Left ventricle myocardium superior (tissue), 1 donor: ENCODE measurements around the gene SH3GL2. TPM values are rescaled to one million over a fixed set of nuclear protein-coding genes. Genes with fewer than 3 reads are reported as not detected.

Experiments
- ATAC-seq: fragments of 200-7000 bp; cut with Tn5 transposase; one replicate; pipeline ENCODE4 v1.9.1; 2020; ENCODE audit warnings: mild to moderate bottlenecking, moderate library complexity
- DNase-seq: peaks from one replicate; pipeline ENCODE4 v3.0.0-alpha.2; 2020
- intact Hi-C: fragments of 100-400 bp; cut with micrococcal nuclease; formaldehyde crosslinking; loops from one replicate; pipeline ENCODE4 v1.11.0; 2022
- total RNA-seq: library from RNA; stranded (reverse); fragmentation: NEBNext Ultra II Directional; extraction: Animal tissue kit (Norgen Biotek cat#: 25700); gene quantifications from one replicate; pipeline ENCODE4 v1.2.1, GENCODE V29; 2021
- donor health status: DM: no; HTN: yes; CAD: no; lungs with severe emphysema.

SH3GL2 gene
- total RNA-seq, 1 donor from 2014 or later = 3.1 TPM

DNA sequence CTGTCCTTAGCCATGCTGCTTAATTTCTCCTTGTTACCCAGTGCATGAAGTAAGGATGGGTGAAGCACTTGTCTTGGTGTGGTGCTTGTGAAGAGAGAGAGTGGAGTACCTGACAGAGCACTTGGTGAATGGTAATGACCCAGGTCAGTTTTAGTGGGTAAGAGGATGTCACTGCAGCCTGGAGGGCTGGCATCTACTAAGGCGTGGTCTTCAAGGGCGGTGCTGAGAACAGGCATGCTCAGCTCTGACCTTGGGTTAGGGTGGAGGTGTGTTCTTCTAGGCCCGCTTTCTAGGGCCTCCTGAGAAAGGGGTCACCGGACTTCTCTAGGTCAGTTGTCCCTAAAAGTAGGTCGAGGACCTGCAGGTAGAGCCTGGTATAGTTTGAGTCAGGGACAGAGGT lies 25.7 kb downstream of the SH3GL2 start:
- ATAC-seq (no peak), DNase-seq (no peak)
- intact Hi-C loops = no loop called here

DNA sequence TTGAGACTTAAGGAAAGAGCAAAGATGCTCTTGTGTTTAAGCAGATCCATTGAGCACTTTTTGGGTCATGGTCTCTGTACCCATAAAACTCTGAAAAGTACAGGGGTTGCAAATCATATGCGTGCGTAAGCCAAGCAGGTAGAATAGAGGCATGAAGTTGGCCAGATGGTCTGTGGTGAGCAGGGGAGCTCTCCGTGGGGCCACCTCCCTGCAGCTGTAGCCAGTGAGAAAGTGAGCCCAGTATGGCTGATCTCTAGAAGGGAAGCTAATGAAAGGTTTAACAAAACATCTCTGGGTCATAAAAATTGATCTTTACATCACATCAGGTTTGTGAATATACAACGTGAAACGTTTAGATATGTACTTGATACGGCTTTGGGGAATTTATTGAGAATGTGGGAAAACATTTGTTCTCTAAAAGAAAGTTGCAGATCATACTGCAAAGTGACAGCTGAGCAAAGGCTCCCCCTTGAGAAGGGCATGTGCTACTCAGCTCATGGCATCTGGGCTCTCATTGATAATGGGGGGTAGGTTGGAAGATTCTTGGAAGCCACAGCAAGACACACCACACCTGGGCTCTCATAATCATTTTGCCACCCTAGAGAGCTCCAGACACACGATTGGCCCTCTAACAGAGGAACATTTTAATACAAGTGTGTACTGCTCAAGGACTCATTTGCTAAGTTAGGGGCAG lies 30.6 kb downstream of the SH3GL2 start:
- DNase-seq (no peak), ATAC-seq (no peak)
- intact Hi-C loops = no loop called here

DNA sequence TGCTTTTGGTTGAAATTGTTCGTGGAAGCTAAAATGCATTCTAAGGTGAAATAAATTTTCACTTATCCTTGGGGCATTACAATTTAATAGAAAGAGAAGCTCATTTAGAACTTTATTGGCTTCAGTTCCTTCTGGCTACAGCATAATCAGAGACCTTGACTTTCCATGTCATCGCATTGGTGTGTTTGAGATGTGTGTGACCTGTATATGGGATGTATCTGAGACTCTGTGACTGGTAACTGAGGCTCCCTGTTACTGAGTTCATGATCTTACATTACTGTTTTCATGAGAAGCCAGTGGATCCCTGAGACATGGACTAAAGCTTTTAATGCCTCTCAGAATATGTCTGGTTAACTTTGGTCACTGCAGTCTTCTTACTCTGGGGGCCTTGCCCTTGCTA lies 32.5 kb downstream of the SH3GL2 start:
- intact Hi-C loops = no loop called here
- no peak for DNase-seq
- ATAC-seq = peak; percentile 92

DNA sequence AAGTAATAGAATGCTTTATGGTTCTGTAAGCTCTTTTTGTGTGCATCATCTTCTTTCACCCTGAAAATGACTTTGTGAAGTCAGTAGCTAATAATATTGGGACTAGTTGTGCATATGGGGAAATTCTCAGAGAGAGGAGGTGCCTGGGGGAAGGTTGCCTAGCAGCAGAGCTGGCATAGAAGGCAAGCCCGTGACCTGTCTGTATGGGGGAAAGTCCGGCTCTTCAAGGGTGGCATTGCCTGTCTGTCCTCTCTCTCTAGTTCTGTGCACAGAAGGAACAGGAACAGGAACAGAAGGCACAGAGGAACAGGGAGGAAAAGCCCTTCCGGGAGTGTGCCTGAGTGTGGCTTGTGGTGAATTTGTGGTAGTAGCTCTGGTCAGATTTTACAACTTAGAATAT lies 33.1 kb downstream of the SH3GL2 start:
- DNase-seq = no peak
- ATAC-seq = peak; percentile 83
- intact Hi-C loops = no loop called here

DNA sequence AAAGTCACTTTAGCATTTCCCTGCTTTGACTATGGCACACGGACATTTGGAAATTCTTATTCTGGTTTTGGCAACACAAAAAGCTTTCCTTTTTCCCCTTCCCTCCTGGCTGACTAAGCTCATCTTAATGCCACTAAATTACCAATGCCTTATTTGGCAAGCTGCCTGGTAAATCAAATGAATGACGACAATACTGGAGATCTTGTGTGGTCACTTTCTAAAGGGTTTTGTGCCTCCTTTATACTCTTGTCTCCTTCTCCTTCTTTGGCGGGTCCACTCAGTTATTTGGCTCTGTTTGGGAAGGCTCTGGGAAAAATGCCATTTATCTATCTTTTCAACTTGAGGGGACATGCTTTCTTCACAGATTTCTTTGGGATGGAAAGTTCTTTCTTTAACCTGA lies 34.9 kb downstream of the SH3GL2 start:
- intact Hi-C loops = no loop called here
- DNase-seq (no peak), ATAC-seq (no peak)

DNA sequence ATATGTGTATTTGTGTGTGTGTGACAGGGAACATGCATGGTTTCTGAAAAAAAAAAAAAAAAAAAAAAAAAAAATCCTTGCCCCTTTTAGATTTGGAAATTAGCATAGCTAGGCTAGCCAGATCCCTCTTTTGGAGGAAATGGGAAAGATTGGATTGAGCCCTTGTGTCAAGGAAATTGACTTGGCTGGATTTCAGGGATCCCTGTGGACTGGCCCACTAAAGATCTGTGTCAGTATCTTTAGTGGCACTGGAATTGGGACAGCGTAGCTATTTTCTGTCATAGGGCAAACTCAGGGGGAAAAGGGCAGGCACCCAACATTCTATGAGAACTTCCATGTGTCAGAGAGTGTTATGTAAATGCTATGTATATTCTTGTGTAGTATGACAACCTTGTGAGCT lies 35.4 kb downstream of the SH3GL2 start:
- intact Hi-C loops = no loop called here
- no peak for DNase-seq
- ATAC-seq = no peak

DNA sequence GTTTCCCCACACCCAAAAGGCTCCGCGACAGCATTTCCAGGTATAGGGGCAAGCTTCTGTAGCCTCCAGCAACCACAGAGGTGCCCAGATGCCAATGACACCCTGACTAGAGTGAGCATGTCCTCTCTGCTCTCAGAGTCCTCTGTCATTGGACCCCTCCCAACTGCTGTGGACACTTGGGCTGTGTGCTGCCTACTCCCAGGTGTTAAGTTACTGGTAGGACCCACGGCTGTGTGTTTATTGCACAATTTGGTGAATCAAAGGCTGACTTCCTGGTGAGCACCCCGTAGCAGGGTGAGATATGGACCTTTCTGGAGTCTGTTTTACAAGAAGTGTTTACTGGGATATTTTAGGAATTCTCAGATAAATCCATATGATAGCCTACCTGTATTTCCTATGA lies 36.0 kb downstream of the SH3GL2 start:
- DNase-seq (no peak), ATAC-seq (peak; percentile 21)
- intact Hi-C loops = no loop called here

DNA sequence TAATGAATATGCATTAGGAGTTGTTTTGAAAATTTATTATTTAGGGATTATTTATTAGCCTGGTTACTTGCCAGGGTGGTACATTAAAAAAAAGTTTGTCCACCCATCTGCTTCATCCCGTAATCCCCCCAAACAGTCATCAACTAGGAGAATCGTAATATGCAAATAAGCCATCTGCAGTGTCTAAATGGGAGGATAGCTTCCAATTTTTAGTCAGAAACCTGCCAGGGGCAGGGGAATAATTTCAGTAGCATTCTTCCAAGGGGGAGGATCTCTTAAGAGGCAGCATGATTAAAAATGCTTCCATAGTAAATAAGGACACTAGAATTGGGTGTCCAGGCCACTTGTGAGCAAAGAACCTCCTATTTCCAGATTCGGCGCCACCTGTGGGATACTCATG lies 43.3 kb downstream of the SH3GL2 start:
- intact Hi-C loops = no loop called here
- DNase-seq = no peak
- ATAC-seq = no peak

DNA sequence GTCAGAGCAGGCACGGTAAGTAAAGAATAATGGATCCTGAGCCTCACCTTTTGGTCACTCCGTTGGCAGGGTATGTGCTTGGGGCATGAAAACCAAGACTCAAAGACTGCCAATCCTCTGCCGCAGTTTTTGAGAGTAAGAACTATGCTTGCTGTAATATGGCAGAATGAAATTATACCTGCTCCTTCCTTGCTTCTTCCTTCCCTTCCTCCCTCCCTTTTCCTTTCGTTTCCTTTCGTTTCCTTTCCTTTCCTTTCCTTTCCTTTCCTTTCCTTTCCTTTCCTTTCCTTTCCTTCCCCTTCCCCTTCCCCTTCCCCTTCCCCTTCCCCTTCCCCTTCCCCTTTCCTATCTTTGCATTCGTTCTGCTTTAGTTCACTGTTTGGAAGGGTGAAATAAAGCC lies 43.9 kb downstream of the SH3GL2 start:
- intact Hi-C loops = no loop called here
- ATAC-seq (no peak), DNase-seq (no peak)

DNA sequence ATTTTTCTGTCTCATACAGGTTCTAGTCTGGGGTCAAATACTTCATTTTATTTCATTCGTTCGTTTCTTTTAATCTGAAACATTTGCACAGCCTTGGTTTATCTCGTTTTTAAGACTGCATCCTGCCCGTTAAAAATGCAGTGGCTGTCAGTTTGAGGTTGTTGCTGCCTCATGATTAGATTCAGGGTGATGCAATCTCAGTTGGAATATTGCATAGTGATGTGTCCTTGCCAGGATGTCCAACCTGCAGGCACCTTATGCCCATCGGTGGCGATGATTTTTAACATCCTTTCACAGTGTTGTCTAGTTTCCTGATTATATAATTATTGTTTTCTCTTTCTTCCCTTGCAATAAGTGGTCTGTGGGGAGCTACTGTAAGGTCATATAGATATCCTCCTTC lies 45.1 kb downstream of the SH3GL2 start:
- ATAC-seq = no peak
- intact Hi-C loops = no loop called here
- no peak for DNase-seq

DNA sequence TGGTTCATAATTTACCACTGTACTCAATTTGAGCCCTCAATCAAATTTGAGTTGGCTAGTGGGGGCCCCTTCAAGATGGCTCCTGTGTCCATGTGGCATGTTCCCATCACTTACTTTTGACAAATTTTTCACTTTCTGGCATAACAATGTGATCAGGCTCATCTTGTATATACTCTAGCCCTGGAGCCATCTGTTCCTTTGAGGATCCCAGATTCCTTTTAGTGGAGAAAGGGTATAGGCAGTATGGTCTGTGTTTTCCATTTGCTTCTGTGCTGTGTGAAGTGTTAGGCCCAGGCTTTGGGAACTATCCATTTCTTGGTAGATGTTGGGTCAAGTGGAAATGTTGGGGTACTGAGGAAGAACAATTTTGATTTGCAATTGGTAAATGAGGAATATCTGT lies 45.7 kb downstream of the SH3GL2 start:
- DNase-seq (no peak), ATAC-seq (no peak)
- intact Hi-C loops = no loop called here

DNA sequence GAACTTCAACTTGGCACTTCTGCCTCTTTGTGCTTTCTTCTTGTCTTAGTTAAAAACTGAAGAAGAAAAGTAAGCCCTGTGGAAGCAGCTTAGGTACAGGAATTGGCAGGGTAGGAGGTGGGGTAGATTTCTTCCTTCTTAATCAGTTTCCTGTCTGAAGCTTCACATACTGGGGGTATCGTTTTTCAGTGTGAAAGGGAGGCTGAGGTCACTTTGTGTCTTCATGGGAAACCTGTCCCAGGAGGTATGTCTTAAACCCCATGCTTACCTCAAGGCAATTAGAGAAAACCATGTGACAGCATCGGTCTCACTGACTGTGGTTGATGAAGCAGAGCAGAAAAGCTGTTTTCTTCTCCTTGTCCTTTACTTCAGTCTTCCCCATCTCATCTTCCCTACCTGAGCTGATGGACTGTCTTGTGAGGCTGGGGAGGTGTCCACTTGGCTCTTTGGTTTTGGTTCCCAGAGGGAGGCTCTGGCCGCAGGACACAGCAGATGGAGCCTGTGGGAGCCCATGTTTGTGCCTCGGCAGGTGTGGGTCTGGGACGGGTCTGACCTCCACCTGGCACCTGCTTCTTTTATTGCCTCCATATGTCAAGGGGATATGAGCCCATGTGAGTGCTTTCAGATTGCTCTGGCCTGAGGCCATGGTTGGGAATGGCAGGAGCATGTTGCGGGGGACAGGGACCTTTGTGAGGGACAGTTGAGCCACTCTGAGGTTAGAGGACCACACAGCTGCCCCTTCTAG lies 47.0 kb downstream of the SH3GL2 start:
- intact Hi-C loops = no loop called here
- DNase-seq (no peak), ATAC-seq (no peak)

DNA sequence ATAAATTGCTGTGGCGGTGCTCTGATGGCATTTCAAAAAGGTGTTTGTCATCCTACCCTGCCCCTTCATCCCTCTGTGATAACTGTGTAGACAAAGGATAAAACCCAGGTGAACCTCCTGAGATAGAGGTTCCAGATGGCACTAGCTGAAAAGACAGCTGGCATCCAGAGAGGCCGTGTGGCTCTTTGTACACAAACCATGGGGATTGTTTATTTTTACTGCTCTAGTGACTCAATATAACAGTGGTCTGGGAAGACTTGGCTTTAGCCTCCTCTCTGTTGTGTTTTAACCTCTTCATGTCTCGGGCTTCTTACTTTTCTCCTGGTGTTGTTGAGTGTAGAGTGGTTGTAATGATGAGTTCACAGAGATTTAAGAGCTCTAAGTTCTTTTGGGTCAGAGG lies 48.8 kb downstream of the SH3GL2 start:
- no peak for ATAC-seq
- intact Hi-C loops = no loop called here
- no peak for DNase-seq

DNA sequence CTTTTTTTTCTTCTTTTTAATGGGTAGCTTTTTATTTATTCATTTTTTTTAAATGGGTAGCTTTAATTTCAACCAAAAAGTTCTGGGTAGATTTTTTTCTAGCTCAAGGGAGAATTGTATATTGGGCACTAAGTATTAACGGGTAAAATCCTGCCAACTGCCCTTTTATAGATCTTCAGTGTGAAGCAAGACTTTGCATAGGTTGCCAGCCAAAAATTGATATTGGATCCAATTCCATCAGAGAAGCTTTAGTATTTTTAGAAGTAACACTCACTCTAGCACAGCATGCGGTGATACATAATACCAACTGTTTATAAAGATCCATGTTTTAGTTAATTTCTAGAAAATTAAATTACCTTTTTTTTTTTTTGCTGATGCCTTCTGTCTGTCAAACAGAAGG lies 49.8 kb downstream of the SH3GL2 start:
- ATAC-seq = no peak
- intact Hi-C loops = no loop called here
- no peak for DNase-seq

DNA sequence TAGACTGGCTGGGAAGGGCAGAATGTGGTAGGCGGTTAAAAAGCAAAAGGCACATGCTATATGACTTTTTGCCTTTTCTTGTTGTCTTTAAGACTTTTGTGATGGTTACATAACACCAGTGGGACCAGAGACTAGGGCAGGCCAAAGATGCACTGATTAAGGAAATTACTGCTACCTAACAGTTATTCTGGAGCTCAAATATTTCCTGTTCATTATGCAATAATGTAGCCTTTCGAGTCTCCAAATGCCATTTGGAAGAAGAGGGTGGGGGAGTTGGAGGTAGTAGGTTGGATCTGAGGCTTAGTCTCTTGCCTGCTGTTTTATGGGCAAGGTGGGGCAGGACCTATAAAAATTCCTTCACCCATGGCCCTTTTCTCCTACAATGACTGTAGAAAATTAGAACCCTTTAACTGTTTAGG lies 51.7 kb downstream of the SH3GL2 start:
- intact Hi-C loops = no loop called here
- ATAC-seq (no peak), DNase-seq (no peak)

DNA sequence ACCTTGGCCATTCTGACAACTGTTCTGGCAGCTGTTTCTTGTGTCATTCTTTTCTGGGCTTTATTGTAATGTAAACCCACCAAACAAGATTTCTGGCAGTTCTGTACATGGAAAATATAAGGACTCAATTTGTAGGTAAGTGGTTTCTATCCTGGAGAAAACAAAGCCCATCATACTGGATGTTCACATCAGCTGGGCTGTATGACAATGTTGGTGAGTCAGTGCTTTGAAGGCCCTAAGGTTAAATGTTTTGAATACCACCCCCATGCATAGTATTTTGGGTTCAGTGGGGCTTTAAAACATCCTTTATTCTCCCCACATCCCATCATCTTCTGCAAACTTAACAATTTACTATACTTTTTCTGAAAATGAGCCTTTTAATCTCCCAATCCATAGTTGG lies 52.5 kb downstream of the SH3GL2 start:
- no peak for ATAC-seq
- no peak for DNase-seq
- intact Hi-C loops = no loop called here

DNA sequence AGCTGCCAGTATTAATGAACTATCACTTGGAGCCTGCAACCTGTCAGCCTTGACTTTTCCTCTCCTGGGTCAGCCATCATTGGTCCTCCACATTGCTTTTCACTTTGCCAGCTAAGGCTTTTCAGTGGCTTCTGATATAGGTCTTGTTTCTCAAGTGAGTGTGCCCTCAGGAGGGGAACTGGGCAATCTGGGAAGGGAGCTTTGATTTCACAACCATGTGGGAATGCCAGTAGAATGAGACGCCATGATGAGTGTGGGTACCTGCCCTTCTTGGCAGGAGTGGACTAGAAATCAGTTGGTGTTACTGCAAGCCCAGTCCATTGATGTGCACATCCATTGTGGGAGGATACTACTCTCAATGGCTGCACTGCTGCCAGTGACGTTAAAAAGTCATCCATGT lies 54.1 kb downstream of the SH3GL2 start:
- intact Hi-C loops = no loop called here
- ATAC-seq (no peak), DNase-seq (no peak)

DNA sequence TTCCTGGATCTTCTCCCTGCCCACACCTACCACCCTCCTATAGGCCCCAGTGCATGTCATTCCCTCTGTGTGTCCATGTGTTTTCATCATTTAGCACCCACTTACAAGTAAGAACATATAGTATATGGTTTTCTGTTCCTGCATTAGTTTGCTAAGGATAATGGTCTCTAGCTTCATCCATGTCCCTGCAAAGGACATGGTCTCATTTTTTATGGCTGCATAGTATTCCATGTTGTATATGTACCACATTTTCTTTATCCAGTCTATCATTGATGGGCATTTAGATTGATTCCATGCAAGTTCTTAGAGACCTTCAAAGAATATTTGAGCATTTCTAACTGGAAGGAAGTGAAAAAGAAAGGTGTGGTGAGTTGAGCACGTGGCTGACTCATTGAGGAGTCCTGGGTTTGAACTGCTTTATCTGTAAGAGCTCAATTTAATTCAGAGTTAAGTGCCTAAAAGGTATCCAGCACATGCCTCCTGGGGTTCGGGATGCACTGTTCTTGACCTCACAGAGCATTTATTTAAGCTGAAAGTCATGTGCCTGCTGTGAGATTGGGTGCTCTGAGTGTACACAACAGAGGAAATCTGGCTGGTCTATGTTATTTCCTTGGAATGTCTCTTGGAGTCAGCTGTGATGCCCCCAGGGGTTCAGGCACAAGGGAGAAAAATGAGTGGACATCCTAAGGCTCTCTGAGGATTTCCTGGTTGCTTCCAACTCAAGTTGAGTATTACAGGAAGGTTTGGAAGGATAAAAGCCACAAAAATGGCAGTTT lies 56.4 kb downstream of the SH3GL2 start:
- DNase-seq (no peak), ATAC-seq (no peak)
- intact Hi-C loops = no loop called here

DNA sequence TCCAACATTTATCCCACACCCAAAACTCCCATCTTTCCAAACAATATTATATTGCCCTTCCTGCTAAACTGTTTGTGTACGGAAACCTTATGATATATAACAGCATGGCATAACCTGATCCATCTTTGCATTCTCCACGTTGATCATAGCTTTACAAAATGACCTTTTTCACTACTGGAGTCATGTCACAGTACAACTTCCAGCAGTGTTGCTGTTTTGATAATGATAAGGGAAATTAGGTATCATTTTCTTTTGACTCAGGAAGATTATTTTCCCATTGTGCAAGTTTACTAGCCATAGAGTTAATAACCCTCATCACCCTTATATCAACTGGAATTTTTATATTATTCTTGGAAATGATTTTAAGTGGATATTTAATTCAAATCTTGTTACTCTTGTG lies 57.5 kb downstream of the SH3GL2 start:
- no peak for DNase-seq
- intact Hi-C loops = no loop called here
- no peak for ATAC-seq

DNA sequence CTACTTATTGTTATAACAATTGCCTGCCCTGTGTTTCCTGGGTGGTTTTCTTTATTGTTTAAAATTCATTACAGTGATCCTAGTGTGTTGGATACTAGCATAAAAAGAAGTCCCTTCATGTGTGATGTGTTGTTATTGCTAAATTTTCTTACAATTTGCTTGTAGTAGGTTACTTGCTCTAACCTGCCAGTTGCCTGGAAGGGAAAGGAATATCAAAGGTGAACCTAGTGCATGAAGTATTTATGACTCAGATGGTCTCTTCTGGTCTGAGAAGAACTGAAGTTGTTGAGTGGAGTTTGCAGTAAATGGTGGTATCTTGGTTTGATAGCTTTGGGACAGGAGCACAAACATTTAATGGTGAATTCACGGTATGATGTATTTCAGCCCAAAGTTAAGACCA lies 58.0 kb downstream of the SH3GL2 start:
- ATAC-seq = no peak
- DNase-seq = no peak
- intact Hi-C loops = no loop called here

DNA sequence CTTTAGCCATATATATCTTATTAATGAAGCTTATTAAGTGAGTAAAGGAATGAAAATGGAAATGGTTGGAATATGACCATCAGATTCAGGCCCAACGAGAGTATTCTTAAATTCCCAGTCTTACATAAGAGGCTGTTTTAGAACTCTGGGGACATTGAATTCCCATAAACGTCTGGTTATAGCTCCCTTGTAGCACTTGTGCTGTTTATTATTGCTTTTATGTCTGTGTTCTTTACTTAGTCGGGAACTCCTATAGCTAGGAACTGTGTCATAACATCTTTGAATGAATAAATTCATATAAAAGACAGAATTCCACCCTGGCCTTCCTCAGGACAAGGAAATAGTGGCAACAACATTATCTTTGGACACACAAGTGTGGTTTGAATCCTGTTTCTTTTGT lies 58.4 kb downstream of the SH3GL2 start:
- intact Hi-C loops = no loop called here
- no peak for DNase-seq
- ATAC-seq = no peak
